H9 (cell line): Measurements from ENCODE around the gene LBX1. TPM values are rescaled to one million over a fixed set of nuclear protein-coding genes. Genes with fewer than 3 reads are reported as not detected.

Experiments
- DNase-seq: peaks from one replicate; pipeline ENCODE4 v3.0.0-alpha.2; 2017
- H2AFZ ChIP-seq: one replicate; pipeline ENCODE4 v1.6.1; 2013; ENCODE audit warnings: mild to moderate bottlenecking, low read length, control low read depth, moderate library complexity
- H2AK5ac ChIP-seq: 2 replicates; pipeline ENCODE4 v1.6.1; 2013; ENCODE audit warnings: low read length, control low read depth, mixed read lengths; ENCODE audit not compliant: insufficient read length
- H2BK120ac ChIP-seq: one replicate; pipeline ENCODE4 v1.6.1; 2013; ENCODE audit warnings: low read depth, mild to moderate bottlenecking, low read length, control low read depth, inconsistent platforms; ENCODE audit not compliant: poor library complexity, severe bottlenecking
- H2BK12ac ChIP-seq: 2 replicates; pipeline ENCODE4 v1.6.1; 2013; ENCODE audit warnings: low read length, control low read depth, mixed read lengths, low read depth; ENCODE audit not compliant: insufficient read length
- H2BK15ac ChIP-seq: 2 replicates; pipeline ENCODE4 v1.6.1; 2013; ENCODE audit warnings: low read depth, low read length, control low read depth
- H2BK20ac ChIP-seq: one replicate; pipeline ENCODE4 v1.6.1; 2013; ENCODE audit warnings: low read depth, mild to moderate bottlenecking, low read length, control low read depth, inconsistent platforms; ENCODE audit not compliant: poor library complexity, severe bottlenecking
- H2BK5ac ChIP-seq: 2 replicates; pipeline ENCODE4 v1.6.1; 2013; ENCODE audit warnings: low read length, control low read depth, mixed read lengths; ENCODE audit not compliant: insufficient read length
- H3K14ac ChIP-seq: 2 replicates; pipeline ENCODE4 v1.6.1; 2013; ENCODE audit warnings: low read length, control low read depth; ENCODE audit not compliant: insufficient read depth
- H3K18ac ChIP-seq: 2 replicates; pipeline ENCODE4 v1.6.1; 2013; ENCODE audit warnings: low read depth, mild to moderate bottlenecking, mixed read lengths, low read length, control low read depth; ENCODE audit not compliant: insufficient read length
- H3K23ac ChIP-seq: 2 replicates; pipeline ENCODE4 v1.6.1; 2013; ENCODE audit warnings: low read length, control low read depth, mixed read lengths, low read depth; ENCODE audit not compliant: insufficient read length
- H3K23me2 ChIP-seq: 2 replicates; pipeline ENCODE4 v1.6.1; 2013; ENCODE audit warnings: low read depth, mild to moderate bottlenecking, mixed read lengths, low read length, control low read depth; ENCODE audit not compliant: insufficient read length, poor library complexity, severe bottlenecking
- H3K27ac ChIP-seq: 2 replicates; pipeline ENCODE4 v1.5.1; 2013; ENCODE audit warnings: low read length, control low read depth, mixed read lengths, low read depth; ENCODE audit not compliant: insufficient read length
- H3K27me3 ChIP-seq: 2 replicates; pipeline ENCODE4 v1.6.1; 2013; ENCODE audit warnings: low read length, control low read depth, inconsistent platforms; ENCODE audit not compliant: insufficient read depth
- H3K4ac ChIP-seq: 2 replicates; pipeline ENCODE4 v1.6.1; 2013; ENCODE audit warnings: low read depth, mild to moderate bottlenecking, control low read depth, inconsistent platforms, low read length, moderate library complexity
- H3K4me1 ChIP-seq: 2 replicates; pipeline ENCODE4 v1.6.1; 2013; ENCODE audit warnings: low read length, control low read depth, inconsistent platforms; ENCODE audit not compliant: insufficient read depth
- H3K4me2 ChIP-seq: 2 replicates; pipeline ENCODE4 v1.6.1; 2013; ENCODE audit warnings: low read length, control low read depth, mixed read lengths; ENCODE audit not compliant: insufficient read length, insufficient read depth
- H3K56ac ChIP-seq: 2 replicates; pipeline ENCODE4 v1.6.1; 2013; ENCODE audit warnings: low read depth, mild to moderate bottlenecking, mixed read lengths, low read length, control low read depth; ENCODE audit not compliant: insufficient read length
- H3K79me1 ChIP-seq: 2 replicates; pipeline ENCODE4 v1.6.1; 2013; ENCODE audit warnings: low read depth, mild to moderate bottlenecking, moderate library complexity, low read length, control low read depth, inconsistent platforms; ENCODE audit not compliant: insufficient read depth, poor library complexity, severe bottlenecking
- H3K79me2 ChIP-seq: 2 replicates; pipeline ENCODE4 v1.6.1; 2013; ENCODE audit warnings: low read length, control low read depth, inconsistent platforms; ENCODE audit not compliant: insufficient read depth
- H3K9ac ChIP-seq: 2 replicates; pipeline ENCODE4 v1.6.1; 2013; ENCODE audit warnings: low read length, control low read depth, mixed read lengths; ENCODE audit not compliant: insufficient read length; ENCODE audit errors: extremely low read depth
- H3K9me3 ChIP-seq: one replicate; pipeline ENCODE4 v1.6.1; 2013; ENCODE audit warnings: low read depth, low read length, inconsistent platforms; ENCODE audit not compliant: control insufficient read depth
- H3T11ph ChIP-seq: one replicate; pipeline ENCODE4 v1.6.1; 2013; ENCODE audit warnings: mild to moderate bottlenecking, low read length, control low read depth, inconsistent platforms
- H4K20me1 ChIP-seq: one replicate; pipeline ENCODE4 v1.6.1; 2013; ENCODE audit not compliant: control insufficient read depth, insufficient read length, insufficient read depth
- H4K5ac ChIP-seq: 2 replicates; pipeline ENCODE4 v1.6.1; 2013; ENCODE audit warnings: low read depth, mild to moderate bottlenecking, mixed read lengths, low read length, control low read depth; ENCODE audit not compliant: insufficient read length
- H4K8ac ChIP-seq: replicated peaks from 2 replicates; pipeline ENCODE4 v1.6.1; 2013; ENCODE audit warnings: low read length, control low read depth, mixed read lengths, low read depth; ENCODE audit not compliant: insufficient read length
- H4K91ac ChIP-seq: 2 replicates; pipeline ENCODE4 v1.6.1; 2013; ENCODE audit warnings: low read depth, mild to moderate bottlenecking, moderate library complexity, mixed read lengths, low read length, control low read depth; ENCODE audit not compliant: insufficient read length
- H3K27ac Mint-ChIP-seq, 3 experiments: 2 replicates in 2 of 3; 3 replicates in 1 of 3; pipeline ENCODE4 v1.8.0; 2020 to 2021; ENCODE audit warnings: mixed read lengths in 3 of 3, mild to moderate bottlenecking in 1 of 3, moderate library complexity in 1 of 3
- H3K27me3 Mint-ChIP-seq: 2 replicates; pipeline ENCODE4 v1.8.0; 2021; ENCODE audit warnings: low read depth, mild to moderate bottlenecking, moderate library complexity, mixed read lengths
- H3K36me3 Mint-ChIP-seq, 3 experiments: 2 replicates in 2 of 3; 3 replicates in 1 of 3; pipeline ENCODE4 v1.8.0; 2020 to 2021; ENCODE audit warnings: low read depth in 3 of 3, mixed read lengths in 3 of 3; ENCODE audit not compliant: insufficient read depth in 1 of 3
- H3K4me1 Mint-ChIP-seq, 2 experiments: 2 replicates each; pipeline ENCODE4 v1.8.0; 2020; ENCODE audit warnings: mixed read lengths in 2 of 2
- H3K4me3 Mint-ChIP-seq, 2 experiments: 2 replicates in 1 of 2; 3 replicates in 1 of 2; pipeline ENCODE4 v1.8.0; 2020 to 2021; ENCODE audit warnings: mild to moderate bottlenecking in 2 of 2, mixed read lengths in 2 of 2, moderate library complexity in 1 of 2
- H3K9me3 Mint-ChIP-seq, 2 experiments: 2 replicates in 1 of 2; 3 replicates in 1 of 2; pipeline ENCODE4 v1.8.0; 2020; ENCODE audit warnings: mild to moderate bottlenecking in 2 of 2, mixed read lengths in 2 of 2, moderate library complexity in 1 of 2
- WGBS: extraction: QIAGEN DNeasy Blood & Tissue Kit; methylation state at CpG from one replicate; pipeline ENCODE4 v1.1.7; 2013; ENCODE audit warnings: missing lambda C conversion rate, low lambda C conversion rate, mixed read lengths; ENCODE audit not compliant: insufficient read length; ENCODE audit errors: extremely low coverage; 5-methylcytosine and 5-hydroxymethylcytosine counted together
- total RNA-seq: library from RNA; stranded (reverse); gene quantifications from 2 replicates; pipeline ENCODE4 v1.2.1, GENCODE V29; 2021
- TF ChIP-seq, protein P1 (sequence below): fragments of 200-600 bp; sonication (generic); conservative IDR thresholded peaks from 3 replicates; pipeline ENCODE4 v1.8.0; 2021; ENCODE audit warnings: antibody characterized with exemption, mild to moderate bottlenecking

Gene LBX1
- total RNA-seq, 1 experiment from 2014 or later = not detected

DNA sequence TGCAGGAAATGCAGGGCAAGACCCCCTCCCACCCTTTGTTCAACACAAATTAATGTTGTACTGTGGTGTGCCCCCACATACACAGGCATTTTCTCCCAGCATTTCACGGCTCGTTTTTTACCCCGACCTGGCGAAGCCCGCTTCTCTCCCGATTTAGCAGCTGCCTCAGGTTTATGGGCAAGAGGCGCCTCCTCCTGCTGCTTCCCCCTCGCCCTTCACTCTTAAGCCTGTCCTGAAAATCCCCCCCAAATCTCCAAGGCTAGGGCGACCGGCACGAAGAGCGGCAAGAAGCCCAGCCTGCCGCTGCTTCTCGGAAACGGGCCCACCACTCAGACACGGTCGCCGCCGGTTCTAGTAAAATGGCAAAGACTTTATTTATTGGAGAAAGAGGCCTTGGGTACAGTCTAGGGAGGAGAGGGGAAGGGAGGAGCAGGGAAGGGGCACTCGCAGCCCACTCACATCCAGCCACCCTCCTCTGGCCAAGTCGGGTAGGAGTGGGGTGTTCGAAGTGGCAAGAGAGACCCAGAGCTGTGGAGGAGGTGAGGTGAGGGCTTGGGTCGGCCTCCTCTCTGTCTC, 3.3 kb downstream of the LBX1 start:
- Histone ChIP-seq H3K23ac (no peak overlapping the region), H4K91ac (no peak overlapping the region), H3K4me2 (no peak overlapping the region), H3K79me1 (no peaks in the 10 kb centered on the region), H3K9me3 (no peaks in the 10 kb centered on the region), H2BK5ac (no peak overlapping the region), H2BK20ac (no peak overlapping the region), H3K23me2 (no peaks in the 10 kb centered on the region), H3K4me1 (no peaks in the 10 kb centered on the region), H3K27me3 (peaks cover 97% of the 10 kb centered on the region), H3K56ac (no peak overlapping the region), H2AK5ac (no peak overlapping the region), H3K14ac (no peak overlapping the region), H2BK15ac (no peak overlapping the region), H2BK120ac (no peak overlapping the region), H3K27ac (no peak overlapping the region), H3K79me2 (no peaks in the 10 kb centered on the region), H3T11ph (no peak overlapping the region), H4K5ac (no peak overlapping the region), H3K18ac (no peak overlapping the region), H4K8ac (no peak overlapping the region), H3K4ac (no peak overlapping the region), H2AFZ (no peak overlapping the region), H4K20me1 (no peaks in the 10 kb centered on the region), H3K9ac (no peak overlapping the region), H2BK12ac (no peak overlapping the region)
- TF ChIP-seq, protein P1, sequence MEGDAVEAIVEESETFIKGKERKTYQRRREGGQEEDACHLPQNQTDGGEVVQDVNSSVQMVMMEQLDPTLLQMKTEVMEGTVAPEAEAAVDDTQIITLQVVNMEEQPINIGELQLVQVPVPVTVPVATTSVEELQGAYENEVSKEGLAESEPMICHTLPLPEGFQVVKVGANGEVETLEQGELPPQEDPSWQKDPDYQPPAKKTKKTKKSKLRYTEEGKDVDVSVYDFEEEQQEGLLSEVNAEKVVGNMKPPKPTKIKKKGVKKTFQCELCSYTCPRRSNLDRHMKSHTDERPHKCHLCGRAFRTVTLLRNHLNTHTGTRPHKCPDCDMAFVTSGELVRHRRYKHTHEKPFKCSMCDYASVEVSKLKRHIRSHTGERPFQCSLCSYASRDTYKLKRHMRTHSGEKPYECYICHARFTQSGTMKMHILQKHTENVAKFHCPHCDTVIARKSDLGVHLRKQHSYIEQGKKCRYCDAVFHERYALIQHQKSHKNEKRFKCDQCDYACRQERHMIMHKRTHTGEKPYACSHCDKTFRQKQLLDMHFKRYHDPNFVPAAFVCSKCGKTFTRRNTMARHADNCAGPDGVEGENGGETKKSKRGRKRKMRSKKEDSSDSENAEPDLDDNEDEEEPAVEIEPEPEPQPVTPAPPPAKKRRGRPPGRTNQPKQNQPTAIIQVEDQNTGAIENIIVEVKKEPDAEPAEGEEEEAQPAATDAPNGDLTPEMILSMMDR = no peak
- peak overlapping the region in 1 of 2 experiments; percentile 51; a peak in 1 of 5 replicates for H3K4me3 Mint-ChIP-seq
- peaks cover 0 to 2% (median 0%) of the 10 kb centered on the region in 3 experiments; a peak in 2 of 7 replicates for H3K36me3 Mint-ChIP-seq
- peaks cover 97% of the 10 kb centered on the region for H3K27me3 Mint-ChIP-seq
- no peak for DNase-seq
- H3K27ac Mint-ChIP-seq = no peak overlapping the region
- WGBS = no CpG with 5 or more reads among the region's 23 CpGs
- peaks cover 15 to 33% of the 10 kb centered on the region in 2 experiments for H3K4me1 Mint-ChIP-seq
- peaks cover 11 to 14% of the 10 kb centered on the region in 2 experiments for H3K9me3 Mint-ChIP-seq
